T-helper 17 cell (primary cell): Measurements from ENCODE around the gene MFSD12. TPM values are rescaled to one million over a fixed set of nuclear protein-coding genes. Genes with fewer than 3 reads are reported as not detected.
"Not testable (repeated sequence)": the region's sequence is repeated elsewhere in the genome, so short reads cannot be mapped to it uniquely, and the experiment has no call there.

Experiments used
- ATAC-seq: fragments of 150-1000 bp; cut with Tn5 transposase; 2 replicates; pipeline ENCODE4 v1.10.0; 2021; ENCODE audit warnings: mild to moderate bottlenecking, moderate library complexity
- DNase-seq, 3 donors: peaks; one replicate each; pipeline versions ENCODE4 v3.0.0 to v3.0.0-alpha.2; 2020 to 2021
- H3K9me3 ChIP-seq: one replicate; pipeline ENCODE4 v1.7.0; 2013; ENCODE audit warnings: low read length, mild to moderate bottlenecking; ENCODE audit not compliant: control insufficient read depth, poor library complexity, severe bottlenecking
- H3K27ac Mint-ChIP-seq: one replicate; pipeline ENCODE4 v1.8.0; 2022; ENCODE audit warnings: mild to moderate bottlenecking, moderate library complexity, mixed read lengths
- H3K27me3 Mint-ChIP-seq: one replicate; pipeline ENCODE4 v1.8.0; 2022; ENCODE audit warnings: mixed read lengths
- H3K36me3 Mint-ChIP-seq: one replicate; pipeline ENCODE4 v1.8.0; 2022; ENCODE audit warnings: low read depth, mixed read lengths
- H3K4me1 Mint-ChIP-seq: one replicate; pipeline ENCODE4 v1.8.0; 2022; ENCODE audit warnings: mild to moderate bottlenecking, mixed read lengths
- H3K4me3 Mint-ChIP-seq: one replicate; pipeline ENCODE4 v1.8.0; 2022; ENCODE audit warnings: mild to moderate bottlenecking, moderate library complexity, mixed read lengths
- total RNA-seq, 4 donors: library from RNA in 2 of 4; stranded (reverse) in 2 of 4; gene quantifications; one replicate each; pipeline ENCODE4 v1.2.3 and lab custom pipeline; 2022 to 2026

Gene MFSD12
- total RNA-seq, 2 donors from 2014 or later: 58.1 to 62.0 TPM

DNA sequence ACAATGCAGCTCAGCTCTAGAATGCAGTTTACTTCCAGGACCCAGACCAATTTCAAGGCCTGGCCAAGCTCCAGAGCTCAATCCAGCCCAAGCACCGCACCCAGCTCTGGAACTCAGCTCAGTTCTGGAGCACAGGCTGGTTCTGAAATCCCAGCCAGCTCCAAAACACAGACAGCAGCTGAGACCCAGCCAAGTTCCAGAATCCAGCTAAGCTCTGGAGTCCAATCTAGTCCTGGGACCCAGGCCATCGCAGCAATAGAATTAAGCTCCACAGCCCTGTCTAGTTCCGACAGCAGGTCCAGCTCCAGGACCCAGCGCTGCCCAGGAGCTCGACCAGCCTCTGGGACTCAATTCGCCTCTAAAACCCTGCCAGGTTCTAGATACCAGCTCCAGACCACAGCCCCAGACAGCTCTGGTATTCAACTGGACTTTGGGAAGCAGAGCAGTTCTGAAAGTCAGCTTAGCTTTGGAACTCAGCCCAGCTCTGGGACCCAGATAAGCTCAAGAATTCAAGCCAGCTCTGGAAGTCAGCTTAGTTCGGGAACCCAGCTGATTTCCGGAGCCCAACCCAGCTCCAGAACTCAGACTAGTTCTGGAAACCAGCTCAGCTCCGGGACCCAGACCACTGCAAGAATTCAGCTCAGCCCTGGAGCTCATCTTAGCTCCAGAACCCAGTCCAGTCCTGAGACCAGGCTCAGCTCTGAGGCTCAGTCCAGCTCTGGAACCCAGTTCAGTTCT is 34.7 kb upstream of the MFSD12 start:
- no peaks in the 10 kb centered on the region for H3K9me3 ChIP-seq
- H3K27me3 Mint-ChIP-seq: no peaks in the 10 kb centered on the region
- DNase-seq: no peak
- H3K4me1 Mint-ChIP-seq: no peaks in the 10 kb centered on the region
- H3K36me3 Mint-ChIP-seq: no peaks in the 10 kb centered on the region
- H3K4me3 Mint-ChIP-seq: no peak overlapping the region
- no peak overlapping the region for H3K27ac Mint-ChIP-seq
- ATAC-seq: no peak

DNA sequence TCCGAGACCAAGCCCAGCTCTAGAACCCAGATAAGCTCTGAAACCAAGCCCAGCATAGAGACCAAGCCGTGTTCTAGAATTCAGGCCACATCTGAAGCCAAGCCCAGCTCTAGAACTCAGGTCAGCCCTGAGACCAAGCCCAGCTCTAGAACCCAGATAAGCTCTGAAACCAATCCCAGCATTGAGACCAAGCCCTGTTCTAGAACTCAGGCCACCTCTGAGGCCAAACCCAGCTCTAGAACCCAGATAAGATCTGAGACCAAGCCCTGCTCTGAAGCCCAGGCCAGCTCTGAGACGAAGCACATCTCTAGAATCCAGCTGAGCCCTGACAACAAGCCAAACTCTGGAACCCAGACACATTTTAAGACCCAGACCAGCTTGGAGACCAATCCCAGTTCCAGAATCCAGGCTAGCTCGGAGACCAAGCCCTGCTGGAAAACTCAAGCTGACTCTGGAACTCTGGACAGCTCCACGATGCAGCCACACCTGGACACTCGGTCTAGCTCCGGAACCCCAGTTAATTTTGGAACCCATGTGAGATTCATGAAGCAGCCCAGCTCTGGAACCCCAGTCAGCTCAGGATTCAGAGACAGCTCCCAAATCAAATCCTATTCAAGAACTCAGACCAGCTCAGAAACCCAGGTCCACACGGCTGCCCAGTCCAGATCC is 33.7 kb upstream of the MFSD12 start:
- no peak for ATAC-seq
- Mint-ChIP-seq H3K4me3 (no peak overlapping the region), H3K27me3 (no peaks in the 10 kb centered on the region), H3K4me1 (no peaks in the 10 kb centered on the region), H3K36me3 (no peaks in the 10 kb centered on the region), H3K27ac (no peak overlapping the region)
- DNase-seq: no peak
- H3K9me3 ChIP-seq: no peaks in the 10 kb centered on the region

DNA sequence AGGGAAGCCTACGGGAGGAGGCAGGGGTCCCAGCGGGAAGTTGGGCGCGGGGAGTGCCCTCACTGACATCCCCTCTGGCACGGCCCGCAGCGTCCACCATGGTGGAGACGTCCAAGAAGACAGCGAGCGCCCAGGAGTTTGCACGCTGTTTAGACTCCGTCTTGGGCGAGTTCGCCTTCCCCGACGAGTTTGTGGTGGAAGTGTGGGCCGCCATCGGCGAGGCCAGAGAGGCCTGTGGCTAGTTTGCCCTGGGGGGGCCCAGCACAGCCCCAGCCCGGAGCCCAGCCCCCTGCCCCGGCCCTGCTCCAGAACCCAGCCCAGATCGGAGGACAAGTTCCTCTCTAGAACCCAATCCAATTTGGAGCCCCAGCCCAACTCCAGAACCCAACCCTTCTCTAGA is 32.6 kb upstream of the MFSD12 start:
- DNase-seq: no peak
- ATAC-seq: no peak
- H3K9me3 ChIP-seq: no peaks in the 10 kb centered on the region
- Mint-ChIP-seq H3K27ac (no peak overlapping the region), H3K36me3 (no peaks in the 10 kb centered on the region), H3K4me3 (no peak overlapping the region), H3K27me3 (no peaks in the 10 kb centered on the region), H3K4me1 (no peaks in the 10 kb centered on the region)

DNA sequence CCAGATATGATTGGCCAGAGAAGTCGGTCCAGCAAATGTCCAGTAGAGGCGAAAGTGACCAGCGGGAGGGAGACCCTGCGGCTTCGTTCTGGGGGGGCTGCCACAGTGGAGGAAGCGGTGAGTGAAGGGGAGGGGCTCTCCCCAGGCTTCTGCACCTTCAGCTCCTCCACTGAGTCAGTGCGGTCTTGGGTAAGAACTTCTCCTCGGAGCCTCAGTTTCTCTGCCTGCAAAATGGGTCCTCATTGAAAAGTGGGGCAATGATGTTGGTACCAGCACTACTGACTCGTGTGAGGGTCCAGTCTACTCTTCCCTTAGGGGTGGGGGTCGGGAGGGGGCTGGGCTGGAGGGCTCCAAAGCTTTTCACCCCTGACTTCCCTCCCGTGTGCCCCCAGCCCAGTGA is 32.1 kb upstream of the MFSD12 start:
- no peak for ATAC-seq
- Mint-ChIP-seq H3K27me3 (no peaks in the 10 kb centered on the region), H3K27ac (no peak overlapping the region), H3K4me3 (no peak overlapping the region), H3K4me1 (no peaks in the 10 kb centered on the region), H3K36me3 (no peaks in the 10 kb centered on the region)
- no peak for DNase-seq
- no peaks in the 10 kb centered on the region for H3K9me3 ChIP-seq

DNA sequence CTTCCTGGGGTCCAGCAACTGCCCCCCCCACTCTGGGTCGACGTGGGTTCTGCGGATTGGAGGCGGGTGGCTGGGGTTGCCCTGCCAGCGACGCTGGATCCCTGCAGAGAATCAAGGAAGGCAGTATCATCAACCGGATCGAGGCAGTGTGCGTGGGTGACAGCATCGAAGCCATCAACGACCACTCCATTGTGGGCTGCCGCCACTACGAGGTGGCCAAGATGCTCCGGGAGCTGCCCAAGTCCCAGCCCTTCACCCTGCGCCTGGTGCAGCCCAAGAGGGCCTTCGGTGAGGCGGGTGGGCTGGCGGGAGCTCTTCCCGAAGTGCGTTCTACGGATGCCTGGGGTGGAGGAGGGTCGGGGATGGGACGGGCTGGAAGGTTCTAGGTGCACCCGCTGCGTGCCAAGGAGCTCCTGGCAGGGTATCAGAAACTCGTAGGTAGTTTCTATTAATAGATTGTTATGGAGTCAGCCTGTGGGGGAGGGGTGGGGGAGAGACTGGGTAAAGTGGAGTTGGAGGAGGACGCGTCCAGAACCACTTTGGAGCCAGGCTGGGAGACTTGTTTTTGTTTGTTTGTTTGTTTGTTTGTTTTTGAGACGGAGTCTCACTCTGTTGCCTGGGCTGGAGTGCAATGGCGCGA is 29.4 kb upstream of the MFSD12 start:
- no peak for ATAC-seq
- Mint-ChIP-seq H3K27me3 (no peaks in the 10 kb centered on the region), H3K4me1 (no peaks in the 10 kb centered on the region), H3K27ac (no peak overlapping the region), H3K4me3 (no peak overlapping the region), H3K36me3 (no peaks in the 10 kb centered on the region)
- no peak for DNase-seq
- no peaks in the 10 kb centered on the region for H3K9me3 ChIP-seq

DNA sequence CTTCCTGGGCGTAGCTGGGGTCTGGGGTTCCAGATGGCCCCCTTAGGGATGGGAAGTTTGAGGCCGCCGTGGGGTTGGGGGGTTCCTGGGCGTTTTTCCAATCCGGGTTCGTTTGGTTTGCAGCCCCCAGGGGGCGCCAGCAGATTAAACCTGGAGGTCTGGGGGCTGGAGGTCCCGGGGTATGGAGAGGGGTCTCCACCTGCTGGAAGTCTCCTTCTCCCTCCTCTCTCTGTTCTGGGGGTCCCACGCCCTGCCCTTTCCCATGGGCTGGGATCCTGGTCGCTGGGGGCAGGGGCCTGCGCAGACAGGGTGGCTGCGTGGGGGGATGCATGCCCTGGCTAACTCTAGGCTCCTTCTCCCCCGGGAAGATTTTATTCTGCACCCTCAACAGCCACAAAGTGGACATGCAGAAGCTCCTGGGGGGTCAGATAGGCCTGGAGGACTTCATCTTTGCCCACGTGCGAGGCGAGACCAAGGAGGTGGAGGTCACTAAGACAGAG is 28.8 kb upstream of the MFSD12 start:
- no peak overlapping the region for H3K27ac Mint-ChIP-seq
- H3K4me3 Mint-ChIP-seq: peak overlapping the region; percentile 28
- ATAC-seq (peak; percentile 42), DNase-seq (peak in 1 of 3 donors; percentile 43)
- no peaks in the 10 kb centered on the region for H3K36me3 Mint-ChIP-seq
- H3K9me3 ChIP-seq: no peaks in the 10 kb centered on the region
- H3K4me1 Mint-ChIP-seq: no peaks in the 10 kb centered on the region
- H3K27me3 Mint-ChIP-seq: no peaks in the 10 kb centered on the region

DNA sequence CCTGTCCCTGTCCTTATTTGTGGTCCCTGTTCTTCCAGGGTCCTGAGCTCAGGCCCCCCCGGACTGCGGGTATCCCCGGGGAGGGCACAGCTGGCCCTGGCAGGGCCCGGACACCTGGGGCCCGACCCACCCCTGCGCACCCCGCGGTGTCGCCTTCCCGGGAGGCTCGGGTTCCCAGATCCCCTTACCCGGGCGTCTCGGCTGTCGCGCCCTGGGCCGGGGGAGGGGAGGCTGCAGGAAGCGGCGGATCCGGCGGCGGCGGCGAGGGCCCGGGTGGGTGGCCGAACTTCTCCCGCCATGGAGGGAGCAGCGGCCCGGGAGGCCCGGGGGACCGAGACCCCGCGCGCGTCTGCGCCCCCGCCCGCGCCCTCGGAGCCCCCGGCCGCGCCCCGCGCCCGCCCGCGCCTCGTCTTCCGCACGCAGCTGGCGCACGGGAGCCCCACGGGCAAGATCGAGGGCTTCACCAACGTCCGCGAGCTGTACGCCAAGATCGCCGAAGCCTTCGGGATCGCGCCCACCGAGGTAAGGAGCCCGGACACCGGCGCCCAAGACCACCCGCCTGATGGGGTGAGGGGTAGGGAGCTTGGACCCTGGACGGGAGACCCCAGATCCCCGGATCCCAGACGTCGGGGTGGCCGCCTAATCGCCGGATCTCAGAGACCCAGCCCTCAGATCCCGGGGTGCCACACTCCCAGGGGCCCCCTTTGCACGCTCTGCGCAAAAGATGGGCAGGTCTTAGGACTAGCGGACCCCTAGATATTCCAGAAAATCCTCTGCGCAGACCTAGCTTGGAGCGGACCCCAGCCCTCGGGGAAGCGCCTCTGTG is 28.1 kb upstream of the MFSD12 start, which contains the start of gene GIPC3:
GIPC3 (plus strand) TSS at position 178 of the 826 bp plus-strand sequence; CDS start at position 298, 120 bp downstream.
- no peaks in the 10 kb centered on the region for H3K9me3 ChIP-seq
- Mint-ChIP-seq H3K27me3 (no peaks in the 10 kb centered on the region), H3K36me3 (no peaks in the 10 kb centered on the region), H3K4me1 (no peaks in the 10 kb centered on the region), H3K27ac (no peak within 1 kb of the TSS), H3K4me3 (peak within 1 kb of the TSS; percentile 28)
- no peak for ATAC-seq
- DNase-seq: no peak

DNA sequence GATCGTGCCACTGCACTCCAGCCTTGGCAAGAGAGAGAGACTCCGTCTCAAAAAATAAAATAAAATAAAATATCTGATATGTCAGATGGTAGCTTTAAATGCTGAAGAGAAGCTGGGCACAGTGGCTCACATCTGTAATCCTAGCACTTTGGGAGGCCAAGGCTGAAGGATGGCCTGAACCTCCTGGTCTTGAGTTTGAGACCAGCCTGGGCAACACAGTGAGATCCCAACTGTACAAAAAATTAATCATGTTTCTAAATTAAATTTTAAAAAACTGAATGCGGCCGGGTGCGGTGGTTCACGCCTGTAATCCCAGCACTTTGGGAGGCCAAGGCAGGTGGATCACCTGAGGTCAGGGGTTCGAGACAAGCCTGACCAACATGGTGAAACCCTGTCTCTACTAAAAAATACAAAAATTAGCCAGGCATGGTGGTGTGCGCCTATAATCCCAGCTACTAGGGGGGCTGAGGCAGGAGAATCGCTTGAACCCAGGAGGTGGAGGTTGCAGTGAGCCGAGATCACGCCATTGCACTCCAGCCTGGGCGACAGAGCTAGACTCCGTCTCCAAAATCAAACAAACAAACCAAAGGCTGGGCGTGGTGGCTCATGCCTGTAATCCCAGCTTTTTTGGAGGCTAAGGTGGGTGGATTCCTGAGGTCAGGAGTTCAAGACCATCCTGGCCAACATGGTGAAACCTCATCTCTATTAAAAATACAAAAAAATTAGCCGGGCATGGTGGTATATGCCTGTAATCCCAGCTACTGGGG is 26.8 kb upstream of the MFSD12 start:
- not testable (repeated sequence) for H3K4me3 Mint-ChIP-seq, H3K9me3 ChIP-seq, H3K4me1 Mint-ChIP-seq, DNase-seq, H3K27ac Mint-ChIP-seq, H3K36me3 Mint-ChIP-seq, H3K27me3 Mint-ChIP-seq, ATAC-seq

DNA sequence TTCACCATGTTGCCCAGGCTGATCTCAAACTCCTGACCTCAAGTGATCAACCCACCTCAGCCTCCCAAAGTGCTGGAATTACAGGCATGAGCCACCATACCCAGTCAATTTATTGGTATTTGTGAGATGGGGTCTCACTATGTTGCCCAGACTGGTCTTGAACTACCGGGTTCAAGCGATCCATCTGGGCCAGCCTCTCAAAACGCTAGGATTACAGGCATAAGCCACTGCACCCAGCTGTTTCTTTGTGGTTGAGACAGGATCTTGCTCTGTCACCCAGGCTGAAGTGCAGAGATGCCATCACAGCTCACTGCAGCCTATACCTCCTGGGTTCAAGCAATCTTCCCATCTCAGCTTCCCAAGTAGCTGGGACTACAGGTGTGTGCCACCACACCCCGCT is 24.4 kb upstream of the MFSD12 start:
- not testable (repeated sequence) for H3K36me3 Mint-ChIP-seq, H3K4me1 Mint-ChIP-seq, DNase-seq, H3K27ac Mint-ChIP-seq, H3K9me3 ChIP-seq, H3K4me3 Mint-ChIP-seq, H3K27me3 Mint-ChIP-seq, ATAC-seq

DNA sequence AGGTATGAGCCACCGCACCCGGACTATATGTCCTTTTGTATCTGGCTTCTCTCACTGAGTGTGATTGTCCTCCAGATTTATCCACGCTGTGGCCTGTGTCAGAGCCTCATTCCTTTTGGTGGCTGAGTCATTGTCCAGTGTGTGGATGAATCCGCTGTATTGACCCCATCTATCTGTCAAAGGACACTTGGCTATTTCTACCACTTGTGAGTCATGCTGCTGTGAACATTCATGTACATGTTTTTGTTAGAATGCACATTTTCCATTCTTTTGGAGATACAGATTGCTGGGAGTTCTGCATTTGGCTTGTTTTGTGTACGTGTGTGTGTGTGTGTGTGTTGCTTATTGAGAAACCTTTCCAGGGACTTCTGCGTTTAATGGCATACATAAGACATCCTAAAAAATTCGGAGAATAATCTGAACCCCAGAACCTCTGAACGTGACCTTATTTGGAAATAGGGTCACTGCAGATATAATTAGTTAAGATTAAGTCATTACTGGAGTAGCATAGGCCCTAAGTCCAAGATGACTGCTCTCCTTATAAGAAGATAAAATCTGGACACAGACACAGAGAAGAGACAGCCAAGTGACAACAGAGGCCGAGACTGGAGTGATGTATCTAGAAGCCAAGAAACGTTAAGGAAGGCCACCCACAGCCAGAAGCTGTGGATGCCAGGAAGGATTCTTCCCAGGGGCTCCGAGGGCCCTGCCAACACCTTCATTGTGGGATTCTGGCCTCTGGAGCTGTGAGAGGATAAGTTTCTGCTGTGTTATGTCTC is 23.0 kb upstream of the MFSD12 start:
- no peak overlapping the region for H3K27ac Mint-ChIP-seq
- no peak for ATAC-seq

DNA sequence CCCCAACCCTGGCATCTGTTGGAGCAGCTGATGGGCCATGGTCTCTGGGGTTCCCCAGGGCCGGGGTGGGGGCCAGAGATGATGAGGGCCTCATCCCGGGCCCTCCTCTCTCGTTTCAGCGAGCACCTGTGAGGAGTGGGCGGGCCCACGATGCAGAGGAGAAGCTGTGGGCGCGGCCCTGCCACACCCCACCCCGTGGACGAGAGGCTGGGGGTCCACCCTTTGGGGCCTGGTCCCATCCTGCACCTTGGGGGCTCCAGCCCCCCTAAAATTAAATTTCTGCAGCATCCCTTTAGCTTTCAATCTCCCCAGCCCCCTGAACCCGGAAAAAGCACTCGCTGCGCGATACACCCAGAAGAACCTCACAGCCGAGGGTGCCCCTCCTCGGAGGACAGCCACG is 21.0 kb upstream of the MFSD12 start:
- Mint-ChIP-seq H3K27ac (no peak overlapping the region), H3K36me3 (no peaks in the 10 kb centered on the region), H3K27me3 (no peaks in the 10 kb centered on the region), H3K4me3 (no peak overlapping the region), H3K4me1 (peaks cover 6% of the 10 kb centered on the region)
- ATAC-seq (no peak), DNase-seq (no peak)
- no peaks in the 10 kb centered on the region for H3K9me3 ChIP-seq

More for the DNA sequence above, 23.0 kb upstream of the MFSD12 start:
- H3K4me1 Mint-ChIP-seq: no peaks in the 10 kb centered on the region
- no peaks in the 10 kb centered on the region for H3K9me3 ChIP-seq
- H3K36me3 Mint-ChIP-seq: no peaks in the 10 kb centered on the region
- DNase-seq: no peak
- no peak overlapping the region for H3K4me3 Mint-ChIP-seq
- H3K27me3 Mint-ChIP-seq: no peaks in the 10 kb centered on the region
